ENCODE results near the gene NPDC1.
A peak's percentile ranks its signal among the peaks of the same experiment; 100 is the strongest.
"Not testable (repeated sequence)": the region's sequence is repeated elsewhere in the genome, so short reads cannot be mapped to it uniquely, and the experiment has no call there.

Gene NPDC1

GRCh38 chr9:137068539-137069507 is 22.8 kb upstream of the NPDC1 start:
- TF ChIP-seq POLR2A (IDR thresholded peaks at IDR 0.05; ENCODE audit: low read length) (no peak), GATA1 (IDR thresholded peaks at IDR 0.05; ENCODE audit: low read depth, low read length) (no peak)
- DNase-seq: no peak

GRCh38 chr9:137067860-137068538 is 22.0 kb upstream of the NPDC1 start:
- DNase-seq: peak; percentile 85 to 88
- TF ChIP-seq POLR2A (IDR thresholded peaks at IDR 0.05; ENCODE audit: low read length): no peak
- no peak for TF ChIP-seq GATA1 (IDR thresholded peaks at IDR 0.05; ENCODE audit: low read depth, low read length)

GRCh38 chr9:137066096-137066861 is 20.3 kb upstream of the NPDC1 start:
- no peak for DNase-seq
- TF ChIP-seq POLR2A (IDR thresholded peaks at IDR 0.05; ENCODE audit: low read length) (no peak), GATA1 (IDR thresholded peaks at IDR 0.05; ENCODE audit: low read depth, low read length) (no peak)

DNA sequence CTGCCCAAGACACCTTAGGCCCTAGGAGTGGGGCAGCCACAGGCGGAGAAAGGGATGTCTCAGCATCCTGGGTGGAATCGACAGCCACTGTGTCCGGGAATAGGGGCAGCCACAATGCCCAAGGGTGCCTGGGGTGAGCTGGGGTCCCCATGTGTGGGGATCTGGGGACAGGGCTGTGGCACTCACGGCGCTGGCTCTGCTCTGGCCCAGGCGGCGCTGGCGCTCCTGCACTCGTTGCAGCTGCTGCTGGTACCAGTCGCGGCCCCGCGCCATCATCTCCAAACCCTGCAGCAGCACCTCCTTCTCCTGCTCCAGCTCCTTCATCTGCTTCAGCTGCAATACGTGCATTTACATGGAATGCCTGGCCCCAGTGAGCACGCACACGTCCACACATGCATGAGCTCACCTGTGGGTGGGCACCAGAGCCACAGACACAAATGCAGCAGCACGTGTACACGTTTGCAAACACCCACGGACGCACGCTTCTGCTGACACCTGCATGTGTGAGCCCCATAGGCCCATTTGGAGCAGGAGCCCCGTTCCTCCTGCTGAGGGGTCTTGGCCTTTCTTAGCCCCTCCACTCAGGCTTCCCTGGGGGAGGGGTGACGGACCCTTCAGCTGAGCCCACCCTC is 19.5 kb upstream of the NPDC1 start:
- DNase-seq: no peak
- TF ChIP-seq POLR2A (IDR thresholded peaks at IDR 0.05; ENCODE audit: low read length): no peak
- TF ChIP-seq GATA1 (IDR thresholded peaks at IDR 0.05; ENCODE audit: low read depth, low read length): no peak

GRCh38 chr9:137064880-137065164 is 18.8 kb upstream of the NPDC1 start:
- DNase-seq: no peak
- TF ChIP-seq POLR2A (IDR thresholded peaks at IDR 0.05; ENCODE audit: low read length) (no peak), GATA1 (IDR thresholded peaks at IDR 0.05; ENCODE audit: low read depth, low read length) (no peak)

DNA sequence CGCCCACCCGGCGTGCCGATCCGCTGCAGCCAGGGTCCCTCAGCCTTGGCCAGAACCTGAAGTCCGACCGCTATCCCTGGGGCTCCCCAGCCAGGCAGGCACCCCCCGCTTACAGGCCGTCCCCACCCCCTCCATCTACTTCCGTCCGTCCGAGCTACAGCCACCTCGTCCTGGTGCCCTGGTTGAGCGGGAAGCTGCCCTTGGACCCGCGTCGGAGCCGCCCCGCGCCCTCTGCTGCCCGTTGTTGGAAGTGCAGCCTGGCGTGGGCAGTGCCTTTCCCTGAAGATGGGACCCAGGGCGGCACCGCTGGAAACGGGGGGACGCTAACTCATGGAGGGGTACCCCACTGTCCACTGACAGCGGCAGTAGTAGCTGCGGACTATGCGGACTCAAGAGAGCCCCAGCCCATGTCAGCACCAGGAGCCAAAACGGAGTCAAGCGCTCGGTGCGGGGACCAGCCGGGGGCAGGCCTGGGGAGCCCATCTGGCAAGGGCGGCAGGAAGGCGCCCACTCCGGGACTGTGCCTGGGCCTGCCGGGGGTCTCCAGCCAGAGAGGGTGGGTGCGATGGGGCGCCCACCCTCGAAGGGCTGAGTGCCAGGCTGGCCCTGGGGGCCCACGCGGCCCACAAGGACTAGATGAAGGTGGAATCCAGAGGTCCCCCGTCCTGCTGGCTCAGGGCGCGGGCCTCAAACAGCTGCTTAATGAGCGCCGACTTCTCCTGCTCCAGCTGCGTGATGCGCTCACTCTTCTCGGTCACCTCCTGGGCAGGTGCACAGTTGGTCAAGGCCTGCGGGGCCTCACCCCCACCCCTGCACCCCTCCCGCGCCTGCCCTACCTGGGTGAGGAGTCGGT is 18.3 kb upstream of the NPDC1 start:
- TF ChIP-seq GATA1 (IDR thresholded peaks at IDR 0.05; ENCODE audit: low read depth, low read length) (no peak), POLR2A (IDR thresholded peaks at IDR 0.05; ENCODE audit: low read length) (no peak)
- peak; percentile 49 to 72 for DNase-seq

- DNase-seq: no peak
Observed at GRCh38 chr9:137063311-137064026, 17.5 kb upstream of the NPDC1 start.

GRCh38 chr9:137062798-137063197 is 16.8 kb upstream of the NPDC1 start:
- DNase-seq: not testable (repeated sequence)

More at GRCh38 chr9:137063311-137064026, 17.5 kb upstream of the NPDC1 start:
- no peak for TF ChIP-seq GATA1 (IDR thresholded peaks at IDR 0.05; ENCODE audit: low read depth, low read length)
- TF ChIP-seq POLR2A (IDR thresholded peaks at IDR 0.05; ENCODE audit: low read length): no peak

- no peak for TF ChIP-seq POLR2A (IDR thresholded peaks at IDR 0.05; ENCODE audit: low read length)
- TF ChIP-seq GATA1 (IDR thresholded peaks at IDR 0.05; ENCODE audit: low read depth, low read length): no peak
- DNase-seq: no peak
Observed at GRCh38 chr9:137062384-137062783, 16.4 kb upstream of the NPDC1 start.

DNA sequence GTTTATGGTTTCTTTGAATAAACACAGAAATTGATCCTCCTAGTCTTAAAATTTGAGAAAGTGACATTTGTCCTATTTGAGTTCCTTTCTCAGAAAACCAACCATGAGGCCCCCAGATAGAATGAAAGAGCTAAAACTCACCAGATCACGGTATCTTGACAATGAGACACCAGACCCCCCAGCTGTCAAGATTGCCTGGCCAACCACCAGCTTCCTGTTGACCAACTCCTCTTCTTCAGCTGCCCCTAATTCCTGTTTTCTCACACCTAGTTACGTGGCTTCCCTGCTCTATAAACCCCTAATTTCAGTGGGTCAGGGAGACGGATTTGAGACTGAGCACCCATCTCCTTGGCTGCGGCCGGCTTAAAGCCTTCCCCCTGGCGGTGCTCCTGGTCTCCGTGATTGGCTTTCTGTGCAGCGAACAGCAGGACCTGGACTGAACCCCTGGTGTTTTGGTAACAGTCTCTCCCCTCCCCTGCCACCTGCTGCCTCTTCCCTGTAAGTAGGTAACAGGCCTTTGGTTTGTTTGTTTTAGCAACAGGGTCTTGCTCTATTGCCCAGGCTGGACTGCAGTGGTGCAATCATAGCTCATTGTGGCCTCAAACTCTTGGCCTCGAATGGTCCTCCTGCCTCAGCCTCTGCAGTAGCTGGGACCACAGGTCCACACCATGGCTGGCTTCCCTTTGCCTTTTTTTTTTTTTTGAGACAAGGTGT is 12.7 kb upstream of the NPDC1 start:
- no peak for DNase-seq
- TF ChIP-seq POLR2A (IDR thresholded peaks at IDR 0.05; ENCODE audit: low read length) (no peak), GATA1 (IDR thresholded peaks at IDR 0.05; ENCODE audit: low read depth, low read length) (no peak)

- TF ChIP-seq GATA1 (IDR thresholded peaks at IDR 0.05; ENCODE audit: low read depth, low read length): no peak
- no peak for TF ChIP-seq POLR2A (IDR thresholded peaks at IDR 0.05; ENCODE audit: low read length)
- no peak for DNase-seq
Observed at GRCh38 chr9:137057545-137057944, 11.6 kb upstream of the NPDC1 start.
